ENCODE measurements around the gene SETD1A. TPM values are rescaled to one million over a fixed set of nuclear protein-coding genes. Genes with fewer than 3 reads are reported as not detected.

SETD1A gene
- total RNA-seq, 1 experiment from 2014 or later, result 15.8 TPM

GRCh38 chr16:30941600-30942425, 15.7 kb upstream of the SETD1A start:
- H3K27ac Mint-ChIP-seq (ENCODE audit: low read depth, unreplicated experiment), result peak overlapping the region; percentile 97

GRCh38 chr16:30942426-30942806, 15.1 kb upstream of the SETD1A start:
- Mint-ChIP-seq H3K9me3 (ENCODE audit: unreplicated experiment) (no peaks in the 10 kb centered on the region), H3K27ac (ENCODE audit: low read depth, unreplicated experiment) (no peak overlapping the region), H3K27me3 (ENCODE audit: insufficient read depth, unreplicated experiment) (no peaks in the 10 kb centered on the region), H3K36me3 (ENCODE audit: insufficient read depth, unreplicated experiment) (peaks cover 63% of the 10 kb centered on the region), H3K4me3 (ENCODE audit: unreplicated experiment) (no peak overlapping the region), H3K4me1 (ENCODE audit: insufficient read depth, unreplicated experiment) (peaks cover 21% of the 10 kb centered on the region)
- DNase-seq (ENCODE audit: unreplicated experiment), result no peak
- ChIA-PET CTCF (interaction anchor here (0.6 to 6.2 kb wide), 34 partner anchors 10 to 510 kb away, joined by 3 to 67 read pairs (median 5); partner anchors contain the start of genes BCL7C and FBXL19), POLR2A (interaction anchor here (0.7 to 3.3 kb wide), 12 partner anchors 7 to 511 kb away, joined by 3 to 34 read pairs (median 5); partner anchors contain the start of genes BCL7C, CTF1, ORAI3 and PHKG2)
- intact Hi-C loops (cut with micrococcal nuclease), result loop anchor here (1.0 to 10.0 kb wide), 3 partner anchors 19 to 158 kb away; partner anchors contain the start of genes FBXL19 and ZNF629
- no peak for TF ChIP-seq CTCF (IDR thresholded peaks at IDR 0.05; ENCODE audit: unreplicated experiment)
- BruUV-seq (replicated peaks), result no TSS peak

More at GRCh38 chr16:30941600-30942425, 15.7 kb upstream of the SETD1A start:
- peak; percentile 80 for DNase-seq (ENCODE audit: unreplicated experiment)
- peaks cover 22% of the 10 kb centered on the region for H3K4me1 Mint-ChIP-seq (ENCODE audit: insufficient read depth, unreplicated experiment)
- no TSS peak for BruUV-seq (replicated peaks)
- no peaks in the 10 kb centered on the region for H3K9me3 Mint-ChIP-seq (ENCODE audit: unreplicated experiment)
- H3K4me3 Mint-ChIP-seq (ENCODE audit: unreplicated experiment), result no peak overlapping the region
- intact Hi-C loops (cut with micrococcal nuclease), result loop anchor here (1.0 to 10.0 kb wide), 3 partner anchors 19 to 157 kb away; partner anchors contain the start of genes FBXL19 and ZNF629
- TF ChIP-seq CTCF (IDR thresholded peaks at IDR 0.05; ENCODE audit: unreplicated experiment), result peak; percentile 84
- POLR2A ChIA-PET, result interaction anchor here (0.7 to 3.3 kb wide), 14 partner anchors 8 to 512 kb away, joined by 3 to 34 read pairs (median 5); partner anchors contain the start of genes BCL7C, CTF1, ORAI3 and PHKG2
- CTCF ChIA-PET, result interaction anchor here (0.6 to 6.2 kb wide), 42 partner anchors 9 to 511 kb away, joined by 3 to 67 read pairs (median 4); partner anchors contain the start of genes BCL7C, FBXL19 and PHKG2
- peaks cover 63% of the 10 kb centered on the region for H3K36me3 Mint-ChIP-seq (ENCODE audit: insufficient read depth, unreplicated experiment)
- no peaks in the 10 kb centered on the region for H3K27me3 Mint-ChIP-seq (ENCODE audit: insufficient read depth, unreplicated experiment)

- Mint-ChIP-seq H3K9me3 (ENCODE audit: unreplicated experiment) (no peaks in the 10 kb centered on the region), H3K27me3 (ENCODE audit: insufficient read depth, unreplicated experiment) (no peaks in the 10 kb centered on the region), H3K36me3 (ENCODE audit: insufficient read depth, unreplicated experiment) (peaks cover 53% of the 10 kb centered on the region), H3K4me1 (ENCODE audit: insufficient read depth, unreplicated experiment) (peaks cover 14% of the 10 kb centered on the region), H3K27ac (ENCODE audit: low read depth, unreplicated experiment) (no peak overlapping the region), H3K4me3 (ENCODE audit: unreplicated experiment) (no peak overlapping the region)
- no peak for DNase-seq (ENCODE audit: unreplicated experiment)
- ChIA-PET POLR2A (interaction anchor here (0.6 to 1.0 kb wide), 2 partner anchors 11 to 196 kb away, joined by 3 read pairs; no protein-coding TSS in a partner anchor), CTCF (interaction anchor here (0.6 to 6.2 kb wide), 6 partner anchors 9 to 199 kb away, joined by 3 to 67 read pairs (median 3); no protein-coding TSS in a partner anchor)
- intact Hi-C loops (cut with micrococcal nuclease), result loop anchor here (10.0 kb wide), 1 partner anchor 160 kb away; the partner anchor contains the start of gene ZNF629
- BruUV-seq (replicated peaks), result no TSS peak
- TF ChIP-seq CTCF (IDR thresholded peaks at IDR 0.05; ENCODE audit: unreplicated experiment), result no peak
Observed at GRCh38 chr16:30944352-30944751, 13.2 kb upstream of the SETD1A start.

Data from MCF 10A (cell line).